GM18870 (cell line): Measurements from ENCODE around the gene TECTA.
A peak's percentile ranks its signal among the peaks of the same experiment; 100 is the strongest.
"Not testable (repeated sequence)": the region's sequence is repeated elsewhere in the genome, so short reads cannot be mapped to it uniquely, and the experiment has no call there.

Experiments used
- ATAC-seq: cut with Tn5 transposase; IDR thresholded peaks from one replicate; pipeline ENCODE4 v1.9.1; 2021; ENCODE audit warnings: moderate library complexity; ENCODE audit not compliant: unreplicated experiment

TECTA gene

DNA sequence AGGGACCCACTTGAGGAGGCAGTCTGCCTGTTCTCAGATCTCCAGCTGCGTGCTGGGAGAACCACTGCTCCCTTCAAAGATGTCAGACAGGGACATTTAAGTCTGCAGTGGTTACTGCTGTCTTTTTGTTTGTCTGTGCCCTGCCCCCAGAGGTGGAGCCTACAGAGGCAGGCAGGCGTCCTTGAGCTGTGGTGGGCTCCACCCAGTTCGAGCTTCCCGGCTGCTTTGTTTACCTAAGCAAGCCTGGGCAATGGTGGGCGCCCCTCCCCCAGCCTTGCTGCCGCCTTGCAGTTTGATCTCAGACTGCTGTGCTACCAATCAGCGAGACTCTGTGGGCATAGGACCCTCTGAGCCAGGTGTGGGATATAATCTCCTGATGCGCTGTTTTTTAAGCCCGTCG, 76.6 kb downstream of the TECTA start:
- not testable (repeated sequence) for ATAC-seq

GRCh38 chr11:121179306-121179705, 78.3 kb downstream of the TECTA start:
- no peak for ATAC-seq

- no peak for ATAC-seq
Measured at GRCh38 chr11:121180183-121180582, 79.1 kb downstream of the TECTA start.

- no peak for ATAC-seq
Measured at GRCh38 chr11:121188776-121189175, 87.7 kb downstream of the TECTA start.

- ATAC-seq, result no peak
Measured at GRCh38 chr11:121191818-121192217, 90.8 kb downstream of the TECTA start.

DNA sequence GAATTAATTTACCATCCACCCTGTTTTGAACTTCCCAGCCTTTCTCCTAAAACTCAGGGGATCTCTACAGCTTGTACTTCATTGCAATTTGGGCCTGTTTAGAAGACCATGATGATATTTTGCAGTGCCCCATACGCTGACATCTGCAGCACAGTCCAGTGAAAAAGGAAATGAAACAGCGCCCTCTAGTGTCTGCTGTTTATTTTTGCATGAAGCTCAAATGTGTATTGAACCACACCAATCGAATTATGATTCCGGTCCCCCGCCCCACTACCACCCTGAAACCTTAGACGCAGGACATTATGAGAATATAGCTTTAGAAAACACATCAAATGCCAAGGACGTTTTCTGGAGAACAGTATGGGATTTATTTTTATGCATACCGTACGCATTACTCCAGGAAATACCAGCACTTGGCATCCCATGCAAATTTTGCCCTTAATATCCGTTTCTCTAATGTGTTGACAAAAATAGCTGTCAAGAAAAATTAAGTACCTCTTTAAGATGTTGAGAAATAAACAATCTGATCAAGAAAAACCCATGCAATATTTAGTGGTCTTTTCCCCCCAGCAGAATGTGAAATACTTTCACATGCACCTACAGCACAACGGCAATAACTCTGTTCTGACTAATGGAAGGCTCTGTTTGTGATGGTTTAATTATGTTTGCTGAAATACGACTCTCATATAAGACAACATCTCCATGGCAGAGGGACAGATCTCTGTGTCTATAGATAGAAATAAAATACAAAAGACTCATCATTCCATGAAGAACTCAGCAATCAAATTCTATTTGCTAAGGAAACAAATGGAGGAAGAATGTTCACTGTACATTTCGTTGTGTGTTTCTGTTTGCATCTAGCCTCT, 93.9 kb downstream of the TECTA start:
- peak; percentile 67 for ATAC-seq

DNA sequence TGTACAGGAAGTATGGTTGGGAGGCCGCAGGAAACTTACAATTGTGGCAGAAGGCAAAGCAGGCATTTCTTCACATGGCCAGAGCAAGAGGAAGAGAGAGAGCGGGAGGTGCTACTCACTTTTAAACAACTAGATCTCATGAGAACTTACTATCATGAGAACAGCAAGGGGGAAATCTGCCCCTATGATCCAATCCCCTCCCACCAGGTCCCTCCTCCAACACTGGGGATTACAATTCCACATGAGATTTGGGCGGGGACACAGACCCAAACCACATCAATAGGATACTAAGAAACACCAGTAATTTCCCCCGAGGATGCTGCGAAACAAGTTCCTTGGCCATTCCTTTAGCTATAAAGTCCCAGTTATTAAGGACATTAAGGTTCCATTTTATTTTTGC, 97.4 kb downstream of the TECTA start:
- no peak for ATAC-seq

- no peak for ATAC-seq
Measured at GRCh38 chr11:121199516-121199915, 98.5 kb downstream of the TECTA start.

DNA sequence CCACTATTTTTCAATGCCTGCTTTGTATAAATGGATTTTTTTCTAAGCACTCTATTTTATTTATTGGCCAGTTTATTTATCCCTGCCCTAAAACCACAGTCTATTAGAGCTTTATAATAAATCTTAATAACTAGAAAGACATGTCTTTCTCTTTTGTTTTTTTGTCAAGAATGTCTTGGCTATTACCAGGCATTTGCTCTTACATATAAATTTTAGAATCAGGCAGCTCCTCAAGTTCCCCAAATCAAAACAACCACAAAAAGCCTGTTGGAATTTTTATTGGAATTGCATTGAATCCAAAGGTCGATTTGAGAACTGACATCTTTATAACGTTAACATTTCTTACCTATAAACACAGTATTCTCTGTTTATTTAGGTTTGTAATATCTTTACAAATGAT, 105.8 kb downstream of the TECTA start:
- ATAC-seq, result no peak

- peak; percentile 87 for ATAC-seq
Measured at GRCh38 chr11:121207485-121208115, 106.6 kb downstream of the TECTA start.

- no peak for ATAC-seq
Measured at GRCh38 chr11:121210445-121211080, 109.5 kb downstream of the TECTA start.

GRCh38 chr11:121211626-121212025, 110.6 kb downstream of the TECTA start:
- no peak for ATAC-seq

GRCh38 chr11:121212536-121213361, 111.7 kb downstream of the TECTA start:
- ATAC-seq, result no peak

DNA sequence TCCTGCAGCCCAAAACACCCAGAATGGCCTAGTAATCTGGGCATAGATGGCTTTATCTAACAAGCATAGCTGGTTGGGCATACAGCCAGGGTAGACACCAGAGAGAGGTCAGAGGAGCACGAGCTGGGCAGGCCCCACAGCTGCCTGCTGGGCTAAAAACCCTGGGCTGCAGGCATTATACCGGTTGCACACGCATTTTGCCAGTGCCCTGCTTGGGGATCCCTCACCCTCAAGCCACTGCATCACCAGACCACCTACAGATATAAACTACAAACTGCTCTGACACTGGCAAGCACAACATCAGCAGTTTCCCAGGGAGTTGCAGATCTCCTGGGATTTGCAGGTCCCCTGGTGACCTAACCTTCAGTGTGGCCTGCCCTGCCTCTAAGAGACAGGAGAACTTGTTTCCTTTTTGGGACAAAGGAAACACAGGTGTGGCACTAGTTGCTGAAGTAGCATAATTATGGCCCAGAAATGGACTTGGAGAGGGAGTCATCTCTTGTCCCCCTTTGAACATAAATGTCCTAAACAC, 112.4 kb downstream of the TECTA start:
- ATAC-seq, result no peak

DNA sequence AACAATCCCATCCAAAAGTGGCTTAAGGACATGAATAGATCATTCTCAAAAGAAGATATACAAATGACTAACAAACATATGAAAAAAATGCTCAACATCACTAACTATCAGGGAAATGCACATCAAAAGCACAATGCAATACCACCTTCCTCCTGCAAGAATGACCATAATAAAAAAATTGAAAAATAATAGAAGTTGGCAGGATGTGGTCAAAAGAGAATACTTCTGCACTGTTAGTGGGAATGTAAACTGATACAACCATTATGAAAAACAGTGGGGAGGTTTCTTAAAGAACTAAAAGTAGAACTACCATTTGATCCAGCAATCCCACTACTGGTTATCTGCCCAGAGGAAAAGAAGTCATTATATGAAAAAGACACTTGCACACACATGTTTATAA, 113.8 kb downstream of the TECTA start:
- no peak for ATAC-seq

DNA sequence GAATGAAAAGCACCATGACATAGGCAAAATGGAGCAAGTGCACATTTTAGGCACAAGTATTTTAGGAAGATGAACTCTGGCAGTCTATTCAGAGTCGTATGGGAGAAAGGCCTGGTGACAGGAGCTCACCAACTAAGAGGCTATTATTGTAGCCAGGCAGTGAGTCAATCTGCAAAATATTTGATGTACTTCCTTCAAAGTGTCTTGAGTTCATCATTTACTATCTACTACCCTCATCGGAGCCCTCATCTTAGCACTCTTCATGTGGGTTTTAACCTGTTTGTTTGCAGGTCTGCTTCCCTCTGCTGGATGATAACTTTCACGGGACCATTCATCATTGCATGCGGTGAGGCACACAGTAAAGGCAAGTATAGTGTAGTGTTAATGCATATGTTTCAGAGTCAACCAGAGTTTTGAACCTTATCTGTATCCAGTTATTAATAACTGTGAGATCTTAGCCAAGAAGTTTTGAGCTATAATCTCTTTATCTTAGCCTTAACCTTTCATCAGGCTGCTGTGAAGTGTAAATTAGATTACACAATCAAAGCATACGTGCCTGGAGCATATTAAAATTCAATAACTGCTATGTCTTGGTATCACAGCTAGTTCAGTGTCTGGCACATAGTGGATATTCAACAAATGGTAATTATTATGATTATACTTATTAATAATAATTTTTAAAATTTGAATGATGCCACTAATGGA, 120.6 kb downstream of the TECTA start:
- no peak for ATAC-seq

DNA sequence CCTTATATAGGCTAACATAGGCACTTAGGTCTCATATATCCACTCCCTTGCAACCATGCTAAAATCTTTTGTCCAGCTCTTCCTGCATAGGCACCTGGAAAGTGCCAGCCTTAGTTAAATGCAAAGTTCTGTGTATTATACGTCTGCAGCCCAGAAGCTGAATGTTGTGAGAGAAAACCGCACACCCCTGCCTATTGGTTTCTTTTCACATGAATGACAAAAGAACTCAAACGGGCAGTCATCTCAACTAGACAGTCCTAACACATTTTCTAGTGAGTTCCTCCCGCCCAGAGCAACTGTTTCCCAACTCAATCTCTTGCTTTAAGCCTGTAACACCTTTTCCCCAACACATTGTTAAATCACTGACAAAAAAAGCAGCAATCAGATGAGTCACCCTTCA, 122.1 kb downstream of the TECTA start:
- ATAC-seq, result no peak

DNA sequence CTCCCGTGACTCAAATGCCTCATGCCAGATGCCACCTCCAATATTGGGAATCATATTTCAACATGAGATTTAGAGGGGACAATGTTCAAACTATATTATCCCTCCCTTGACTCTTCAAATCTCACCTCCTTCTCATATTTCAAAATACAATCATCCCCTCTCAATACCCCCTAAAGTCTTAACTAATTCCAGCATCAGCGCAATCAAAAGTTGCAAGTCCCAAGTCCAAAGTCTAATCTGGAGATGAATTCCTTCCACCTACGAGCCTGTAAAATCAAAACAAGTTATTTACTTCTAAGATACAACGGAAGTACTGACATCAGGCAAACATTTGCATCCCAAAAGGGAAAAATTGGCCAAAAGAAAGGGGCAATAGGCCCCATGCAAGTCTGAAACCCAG, 124.3 kb downstream of the TECTA start:
- no peak for ATAC-seq

- ATAC-seq, result no peak
Measured at GRCh38 chr11:121226415-121227263, 125.6 kb downstream of the TECTA start.
